ENCODE results near the gene SUMO1.
A peak's percentile ranks its signal among the peaks of the same experiment; 100 is the strongest.

- TF ChIP-seq CTCF (IDR thresholded peaks at IDR 0.05 in 4 of 5, conservative IDR thresholded peaks at IDR 0.05 in 1 of 5) (peak in 1 of 5 experiments; percentile 6), POLR2A (IDR thresholded peaks at IDR 0.05) (peak; percentile 98 to 99)
Observed at GRCh38 chr2:202265467-202266277, 27.3 kb upstream of the SUMO1 start, which contains the start of gene NOP58.

Measured in gastrocnemius medialis (tissue), 4 donors.